ENCODE measurements around the gene CTNND2. TPM values are rescaled to one million over a fixed set of nuclear protein-coding genes. Genes with fewer than 3 reads are reported as not detected.

CTNND2 gene
- total RNA-seq, 1 donor from 2014 or later: 13.9 TPM

GRCh38 chr5:11157132-11157531 lies 747.1 kb downstream of the CTNND2 start:
- Histone ChIP-seq H4K20me1 (ENCODE audit: low read depth) (no peaks in the 10 kb centered on the region), H3K9me3 (ENCODE audit: low read depth) (no peaks in the 10 kb centered on the region), H2AFZ (replicated peaks) (no peak overlapping the region), H3K79me2 (ENCODE audit: low read depth) (no peaks in the 10 kb centered on the region), H3K9ac (no peak overlapping the region), H3K27me3 (no peaks in the 10 kb centered on the region), H3K4me2 (no peak overlapping the region), H3K4me1 (no peaks in the 10 kb centered on the region), H3F3A (ENCODE audit: low read depth) (no peaks in the 10 kb centered on the region), H3K27ac (no peak overlapping the region), H3K4me3 (no peak overlapping the region), H3K36me3 (no peaks in the 10 kb centered on the region)
- Mint-ChIP-seq H3K4me1 (no peaks in the 10 kb centered on the region), H3K36me3 (peaks cover 9% of the 10 kb centered on the region), H3K27me3 (ENCODE audit: insufficient read depth, low read depth) (no peaks in the 10 kb centered on the region), H3K4me3 (no peak overlapping the region), H3K27ac (no peak overlapping the region), H3K9me3 (no peaks in the 10 kb centered on the region)
- TF ChIP-seq, protein P1, sequence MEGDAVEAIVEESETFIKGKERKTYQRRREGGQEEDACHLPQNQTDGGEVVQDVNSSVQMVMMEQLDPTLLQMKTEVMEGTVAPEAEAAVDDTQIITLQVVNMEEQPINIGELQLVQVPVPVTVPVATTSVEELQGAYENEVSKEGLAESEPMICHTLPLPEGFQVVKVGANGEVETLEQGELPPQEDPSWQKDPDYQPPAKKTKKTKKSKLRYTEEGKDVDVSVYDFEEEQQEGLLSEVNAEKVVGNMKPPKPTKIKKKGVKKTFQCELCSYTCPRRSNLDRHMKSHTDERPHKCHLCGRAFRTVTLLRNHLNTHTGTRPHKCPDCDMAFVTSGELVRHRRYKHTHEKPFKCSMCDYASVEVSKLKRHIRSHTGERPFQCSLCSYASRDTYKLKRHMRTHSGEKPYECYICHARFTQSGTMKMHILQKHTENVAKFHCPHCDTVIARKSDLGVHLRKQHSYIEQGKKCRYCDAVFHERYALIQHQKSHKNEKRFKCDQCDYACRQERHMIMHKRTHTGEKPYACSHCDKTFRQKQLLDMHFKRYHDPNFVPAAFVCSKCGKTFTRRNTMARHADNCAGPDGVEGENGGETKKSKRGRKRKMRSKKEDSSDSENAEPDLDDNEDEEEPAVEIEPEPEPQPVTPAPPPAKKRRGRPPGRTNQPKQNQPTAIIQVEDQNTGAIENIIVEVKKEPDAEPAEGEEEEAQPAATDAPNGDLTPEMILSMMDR (IDR thresholded peaks at IDR 0.05): no peak
- TF ChIP-seq EZH2 (IDR thresholded peaks at IDR 0.05): no peak
- TF ChIP-seq EZH2phosphoT487 (IDR thresholded peaks at IDR 0.05): no peak
- DNase-seq (ENCODE audit: low spot score): no peak

- Histone ChIP-seq H3K4me1 (peaks cover 13% of the 10 kb centered on the region), H3K4me3 (no peak overlapping the region), H3K27me3 (no peaks in the 10 kb centered on the region), H4K20me1 (ENCODE audit: low read depth) (no peaks in the 10 kb centered on the region), H3F3A (ENCODE audit: low read depth) (no peaks in the 10 kb centered on the region), H3K36me3 (no peaks in the 10 kb centered on the region), H3K9me3 (ENCODE audit: low read depth) (no peaks in the 10 kb centered on the region), H3K9ac (no peak overlapping the region), H2AFZ (replicated peaks) (no peak overlapping the region), H3K27ac (no peak overlapping the region), H3K4me2 (no peak overlapping the region), H3K79me2 (ENCODE audit: low read depth) (no peaks in the 10 kb centered on the region)
- Mint-ChIP-seq H3K9me3 (no peaks in the 10 kb centered on the region), H3K27ac (no peak overlapping the region), H3K27me3 (ENCODE audit: insufficient read depth, low read depth) (peaks cover 2% of the 10 kb centered on the region), H3K4me3 (no peak overlapping the region), H3K4me1 (peaks cover 13% of the 10 kb centered on the region), H3K36me3 (peaks cover 5% of the 10 kb centered on the region)
- TF ChIP-seq EZH2phosphoT487 (IDR thresholded peaks at IDR 0.05) (no peak), EZH2 (IDR thresholded peaks at IDR 0.05) (no peak)
- TF ChIP-seq, protein P1 (IDR thresholded peaks at IDR 0.05): no peak
- DNase-seq (ENCODE audit: low spot score): no peak
Observed at GRCh38 chr5:11153670-11154382, 750.4 kb downstream of the CTNND2 start.

DNA sequence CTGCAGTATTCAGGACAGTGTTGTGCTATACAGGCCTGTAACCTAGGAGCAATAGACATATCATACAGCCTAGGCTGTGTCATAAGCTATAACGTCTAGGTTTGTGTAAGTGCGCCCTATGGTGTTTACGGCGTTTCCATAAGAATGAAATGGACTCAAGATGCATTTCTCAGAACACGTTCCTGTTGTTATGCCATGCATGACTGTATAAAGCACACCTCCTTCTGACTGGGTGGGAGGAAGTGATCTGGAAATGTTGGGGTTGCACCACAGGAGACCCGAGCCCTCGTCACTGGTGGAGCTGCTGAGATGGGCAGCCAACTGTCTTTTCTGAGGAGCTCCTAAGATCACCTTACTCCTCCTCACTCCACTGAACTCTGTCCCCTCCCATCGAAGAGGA lies 751.9 kb downstream of the CTNND2 start:
- Histone ChIP-seq H3K4me3 (no peak overlapping the region), H3K36me3 (no peaks in the 10 kb centered on the region), H2AFZ (replicated peaks) (no peak overlapping the region), H3K27ac (no peak overlapping the region), H3K9ac (no peak overlapping the region), H3F3A (ENCODE audit: low read depth) (no peaks in the 10 kb centered on the region), H3K79me2 (ENCODE audit: low read depth) (no peaks in the 10 kb centered on the region), H3K4me2 (no peak overlapping the region), H3K9me3 (ENCODE audit: low read depth) (no peaks in the 10 kb centered on the region), H3K27me3 (no peaks in the 10 kb centered on the region), H4K20me1 (ENCODE audit: low read depth) (no peaks in the 10 kb centered on the region), H3K4me1 (peaks cover 21% of the 10 kb centered on the region)
- Mint-ChIP-seq H3K9me3 (no peaks in the 10 kb centered on the region), H3K27ac (no peak overlapping the region), H3K4me1 (peaks cover 22% of the 10 kb centered on the region), H3K36me3 (peaks cover 7% of the 10 kb centered on the region), H3K27me3 (ENCODE audit: insufficient read depth, low read depth) (peaks cover 5% of the 10 kb centered on the region), H3K4me3 (no peak overlapping the region)
- no peak for DNase-seq (ENCODE audit: low spot score)
- TF ChIP-seq EZH2 (IDR thresholded peaks at IDR 0.05) (no peak), EZH2phosphoT487 (IDR thresholded peaks at IDR 0.05) (no peak)
- TF ChIP-seq, protein P1 (IDR thresholded peaks at IDR 0.05): no peak
